Fibroblast of mammary gland (primary cell): ENCODE measurements around the gene LPCAT2.

ENCODE experiments used
- DNase-seq: peaks from one replicate; pipeline ENCODE4 v3.0.0-alpha.2; 2010; ENCODE audit warnings: low read depth
- H3K4me3 ChIP-seq: 2 replicates; pipeline ENCODE4 v1.5.1; 2011; ENCODE audit warnings: low read depth, mild to moderate bottlenecking, low read length, moderate library complexity; ENCODE audit not compliant: control insufficient read depth
- CTCF ChIP-seq: conservative IDR thresholded peaks from 2 replicates; pipeline ENCODE4 v1.5.1; 2011; ENCODE audit warnings: low read depth, low read length, inconsistent platforms; ENCODE audit not compliant: control insufficient read depth, insufficient read depth

LPCAT2 gene

GRCh38 chr16:55508941-55509931 is at the start of gene LPCAT2:
Gene LPCAT2 (plus strand): TSS chr16:55509072. CDS start chr16:55509182, 110 bp downstream.
- H3K4me3 ChIP-seq: peak within 1 kb of the TSS; percentile 52
- TF ChIP-seq CTCF: no peak
- DNase-seq: peak; percentile 72

- TF ChIP-seq CTCF: no peak
- DNase-seq: no peak
- H3K4me3 ChIP-seq: no peak overlapping the region
Observed at GRCh38 chr16:55462241-55462640, 46.6 kb upstream of the LPCAT2 start.

GRCh38 chr16:55464375-55464774 is 44.5 kb upstream of the LPCAT2 start:
- no peak for TF ChIP-seq CTCF
- no peak for DNase-seq
- no peak overlapping the region for H3K4me3 ChIP-seq

- peak; percentile 99 for TF ChIP-seq CTCF
- DNase-seq: peak; percentile 81
- no peak overlapping the region for H3K4me3 ChIP-seq
Observed at GRCh38 chr16:55465077-55465896, 43.6 kb upstream of the LPCAT2 start.

GRCh38 chr16:55466209-55466608 is 42.7 kb upstream of the LPCAT2 start:
- TF ChIP-seq CTCF: no peak
- DNase-seq: no peak
- no peak overlapping the region for H3K4me3 ChIP-seq

GRCh38 chr16:55467898-55468297 is 41.0 kb upstream of the LPCAT2 start:
- no peak overlapping the region for H3K4me3 ChIP-seq
- TF ChIP-seq CTCF: no peak
- DNase-seq: no peak
